ENCODE measurements around the gene CHST8. TPM values are rescaled to one million over a fixed set of nuclear protein-coding genes. Genes with fewer than 3 reads are reported as not detected.
"Not testable (repeated sequence)": the region's sequence is repeated elsewhere in the genome, so short reads cannot be mapped to it uniquely, and the experiment has no call there.

The CHST8 gene
- total RNA-seq, 2 experiments from 2014 or later: not detected

GRCh38 chr19:33663316-33663715 lies 41.6 kb downstream of the CHST8 start:
- H3K36me3 Mint-ChIP-seq (ENCODE audit: low read depth); H3K9me3 Mint-ChIP-seq; POLR2A ChIA-PET; DNase-seq; CTCF ChIA-PET; H3K4me1 Mint-ChIP-seq; H3K27me3 Mint-ChIP-seq; H3K27ac Mint-ChIP-seq; H3K4me3 Mint-ChIP-seq: not testable (repeated sequence)

DNA sequence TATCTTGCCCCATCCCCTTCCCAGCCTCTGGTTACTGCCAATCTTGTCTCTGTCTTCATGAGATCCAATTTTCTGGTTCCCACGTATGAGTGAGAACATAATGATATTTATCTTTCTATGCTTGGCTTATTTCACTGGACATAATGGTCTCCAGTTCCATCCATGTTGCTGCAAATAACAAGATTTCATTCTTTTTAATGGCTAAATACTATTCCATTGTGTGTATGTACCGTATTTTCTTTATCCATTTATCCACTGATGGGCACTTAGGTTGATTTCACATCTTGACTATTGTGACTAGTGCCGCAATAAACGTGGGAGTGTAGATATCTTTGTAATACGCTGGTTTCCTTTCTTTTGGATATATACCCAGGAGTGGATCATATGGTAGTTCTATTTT lies 43.0 kb downstream of the CHST8 start:
- ChIA-PET CTCF (no interaction called here), POLR2A (no interaction called here)
- Mint-ChIP-seq H3K4me1 (no peaks in the 10 kb centered on the region), H3K36me3 (ENCODE audit: low read depth) (no peaks in the 10 kb centered on the region), H3K27me3 (no peaks in the 10 kb centered on the region), H3K9me3 (no peaks in the 10 kb centered on the region), H3K4me3 (no peak overlapping the region), H3K27ac (no peak overlapping the region)
- no peak for DNase-seq

GRCh38 chr19:33665776-33666595 lies 44.2 kb downstream of the CHST8 start:
- H3K27ac Mint-ChIP-seq: no peak overlapping the region
- H3K4me3 Mint-ChIP-seq: no peak overlapping the region
- DNase-seq: no peak
- ChIA-PET POLR2A (no interaction called here), CTCF (no interaction called here)
- H3K27me3 Mint-ChIP-seq: no peaks in the 10 kb centered on the region
- no peaks in the 10 kb centered on the region for H3K4me1 Mint-ChIP-seq
- no peaks in the 10 kb centered on the region for H3K9me3 Mint-ChIP-seq
- H3K36me3 Mint-ChIP-seq (ENCODE audit: low read depth): no peaks in the 10 kb centered on the region

GRCh38 chr19:33667141-33667650 lies 45.4 kb downstream of the CHST8 start:
- POLR2A ChIA-PET: no interaction called here
- H3K4me1 Mint-ChIP-seq: no peaks in the 10 kb centered on the region
- no peak overlapping the region for H3K4me3 Mint-ChIP-seq
- no peaks in the 10 kb centered on the region for H3K9me3 Mint-ChIP-seq
- DNase-seq: no peak
- no peaks in the 10 kb centered on the region for H3K27me3 Mint-ChIP-seq
- no peak overlapping the region for H3K27ac Mint-ChIP-seq
- CTCF ChIA-PET: no interaction called here
- no peaks in the 10 kb centered on the region for H3K36me3 Mint-ChIP-seq (ENCODE audit: low read depth)

GRCh38 chr19:33667881-33668280 lies 46.1 kb downstream of the CHST8 start:
- Mint-ChIP-seq H3K27ac (no peak overlapping the region), H3K36me3 (ENCODE audit: low read depth) (no peaks in the 10 kb centered on the region), H3K27me3 (no peaks in the 10 kb centered on the region), H3K9me3 (no peaks in the 10 kb centered on the region), H3K4me3 (no peak overlapping the region), H3K4me1 (no peaks in the 10 kb centered on the region)
- CTCF ChIA-PET: no interaction called here
- POLR2A ChIA-PET: no interaction called here
- no peak for DNase-seq

DNA sequence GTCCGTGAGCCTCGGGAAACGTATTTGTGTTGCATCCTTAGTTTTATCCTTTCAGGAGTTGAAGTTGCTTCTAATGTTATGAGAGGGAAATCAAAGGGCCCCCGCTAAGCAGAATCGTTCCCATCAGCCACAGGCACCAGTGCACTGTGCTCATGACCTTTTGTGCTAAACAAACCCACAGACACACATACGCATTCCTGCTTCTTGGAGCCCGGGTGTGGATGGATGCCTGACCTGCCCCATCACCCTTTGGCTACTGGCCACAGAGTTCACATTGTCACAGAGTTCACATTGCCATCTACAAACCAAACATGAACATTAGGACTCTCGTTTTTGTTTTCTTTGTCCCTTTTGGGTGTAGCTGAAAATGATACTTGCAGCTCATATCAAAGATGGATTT lies 47.2 kb downstream of the CHST8 start:
- POLR2A ChIA-PET: no interaction called here
- Mint-ChIP-seq H3K9me3 (no peaks in the 10 kb centered on the region), H3K27ac (no peak overlapping the region), H3K36me3 (ENCODE audit: low read depth) (no peaks in the 10 kb centered on the region), H3K27me3 (no peaks in the 10 kb centered on the region), H3K4me3 (no peak overlapping the region), H3K4me1 (no peaks in the 10 kb centered on the region)
- CTCF ChIA-PET: no interaction called here
- DNase-seq: no peak

GRCh38 chr19:33669376-33669775 lies 47.6 kb downstream of the CHST8 start:
- Mint-ChIP-seq H3K9me3 (no peaks in the 10 kb centered on the region), H3K27me3 (no peaks in the 10 kb centered on the region), H3K4me3 (no peak overlapping the region), H3K27ac (no peak overlapping the region), H3K36me3 (ENCODE audit: low read depth) (no peaks in the 10 kb centered on the region), H3K4me1 (no peaks in the 10 kb centered on the region)
- POLR2A ChIA-PET: no interaction called here
- CTCF ChIA-PET: no interaction called here
- no peak for DNase-seq

DNA sequence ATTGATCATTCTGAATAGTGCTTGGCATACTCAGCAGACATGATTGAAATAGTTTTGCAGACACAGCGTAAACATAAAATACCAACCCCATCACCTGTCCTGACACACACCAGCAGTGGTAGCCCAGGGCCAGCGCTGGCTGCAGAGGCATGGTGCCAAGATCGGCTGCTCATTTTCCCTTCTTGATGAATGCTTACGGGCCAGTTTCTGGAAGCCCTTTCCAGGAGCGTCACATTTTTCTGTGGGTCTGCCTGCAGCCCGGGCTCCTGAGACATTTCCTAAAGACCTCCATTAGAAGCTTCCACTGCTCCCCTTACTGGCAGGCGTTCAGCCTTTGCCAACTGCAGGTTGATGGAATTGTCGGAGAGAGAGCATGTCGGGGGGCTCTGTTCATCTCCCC lies 48.6 kb downstream of the CHST8 start:
- ChIA-PET POLR2A (no interaction called here), CTCF (no interaction called here)
- no peaks in the 10 kb centered on the region for H3K4me1 Mint-ChIP-seq
- no peaks in the 10 kb centered on the region for H3K36me3 Mint-ChIP-seq (ENCODE audit: low read depth)
- no peaks in the 10 kb centered on the region for H3K9me3 Mint-ChIP-seq
- no peak overlapping the region for H3K4me3 Mint-ChIP-seq
- no peak for DNase-seq
- H3K27ac Mint-ChIP-seq: no peak overlapping the region
- H3K27me3 Mint-ChIP-seq: no peaks in the 10 kb centered on the region

DNA sequence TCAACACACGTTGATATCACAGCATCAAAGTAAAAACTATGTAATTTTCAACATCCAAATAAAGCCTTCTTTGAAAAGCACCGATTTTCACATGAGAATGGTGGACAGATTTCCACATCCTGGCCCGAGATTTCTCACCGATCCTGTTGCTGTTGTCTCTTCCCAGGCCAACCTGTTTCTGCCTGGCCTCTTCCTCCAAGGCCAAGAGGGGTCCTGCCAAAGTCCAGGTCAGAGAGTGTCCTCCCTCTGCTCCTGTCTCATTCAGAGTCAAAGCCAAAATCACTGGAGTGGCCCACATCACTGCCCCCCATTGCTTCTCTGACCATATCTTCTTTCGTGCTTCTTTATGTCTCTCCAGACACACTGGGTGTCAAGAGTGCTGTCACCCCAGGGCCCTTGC lies 49.5 kb downstream of the CHST8 start:
- POLR2A ChIA-PET: no interaction called here
- H3K27ac Mint-ChIP-seq: no peak overlapping the region
- CTCF ChIA-PET: no interaction called here
- H3K9me3 Mint-ChIP-seq: no peaks in the 10 kb centered on the region
- DNase-seq: no peak
- no peaks in the 10 kb centered on the region for H3K27me3 Mint-ChIP-seq
- no peaks in the 10 kb centered on the region for H3K4me1 Mint-ChIP-seq
- no peaks in the 10 kb centered on the region for H3K36me3 Mint-ChIP-seq (ENCODE audit: low read depth)
- no peak overlapping the region for H3K4me3 Mint-ChIP-seq

DNA sequence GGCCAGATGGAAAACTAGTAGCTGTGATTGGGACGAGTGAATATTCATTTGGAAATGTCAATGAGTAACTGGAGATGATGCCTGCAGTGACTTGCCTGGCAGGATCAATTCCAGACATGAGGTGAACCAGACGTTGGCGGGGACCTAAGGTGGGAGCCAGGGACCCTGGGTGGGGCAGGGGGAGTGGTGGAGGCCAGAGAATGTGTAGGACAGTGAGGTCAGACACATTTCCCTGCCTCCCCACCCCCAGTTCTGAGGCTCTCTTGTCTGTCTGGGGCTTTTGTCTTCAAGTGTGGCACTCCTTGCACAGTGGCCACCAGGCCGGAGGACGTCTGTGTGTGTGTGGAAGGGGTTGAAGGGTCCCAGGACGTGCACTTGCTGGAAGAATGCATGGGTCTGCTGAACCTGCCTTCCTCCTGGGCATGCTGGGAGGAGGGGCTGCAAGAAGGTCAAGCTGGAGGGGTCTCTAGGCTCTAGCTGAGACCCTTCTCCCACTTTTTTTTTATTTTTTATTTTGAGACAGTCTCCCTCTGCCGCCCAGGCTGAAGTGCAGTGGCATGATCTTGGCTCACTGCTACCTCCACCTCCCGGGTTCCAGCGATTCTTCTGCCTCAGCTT lies 51.6 kb downstream of the CHST8 start:
- no peaks in the 10 kb centered on the region for H3K36me3 Mint-ChIP-seq (ENCODE audit: low read depth)
- H3K27ac Mint-ChIP-seq: no peak overlapping the region
- H3K4me1 Mint-ChIP-seq: no peaks in the 10 kb centered on the region
- CTCF ChIA-PET: no interaction called here
- no peak overlapping the region for H3K4me3 Mint-ChIP-seq
- H3K27me3 Mint-ChIP-seq: no peaks in the 10 kb centered on the region
- H3K9me3 Mint-ChIP-seq: no peaks in the 10 kb centered on the region
- POLR2A ChIA-PET: no interaction called here
- no peak for DNase-seq

- no peaks in the 10 kb centered on the region for H3K9me3 Mint-ChIP-seq
- no peaks in the 10 kb centered on the region for H3K36me3 Mint-ChIP-seq (ENCODE audit: low read depth)
- ChIA-PET POLR2A (no interaction called here), CTCF (no interaction called here)
- H3K27ac Mint-ChIP-seq: no peak overlapping the region
- no peaks in the 10 kb centered on the region for H3K4me1 Mint-ChIP-seq
- H3K27me3 Mint-ChIP-seq: no peaks in the 10 kb centered on the region
- DNase-seq: no peak
- no peak overlapping the region for H3K4me3 Mint-ChIP-seq
Observed at GRCh38 chr19:33673996-33674625, 52.4 kb downstream of the CHST8 start.

GRCh38 chr19:33674626-33675367 lies 53.0 kb downstream of the CHST8 start:
- CTCF ChIA-PET: no interaction called here
- no peaks in the 10 kb centered on the region for H3K36me3 Mint-ChIP-seq (ENCODE audit: low read depth)
- DNase-seq: no peak
- H3K27ac Mint-ChIP-seq: no peak overlapping the region
- H3K9me3 Mint-ChIP-seq: no peaks in the 10 kb centered on the region
- H3K27me3 Mint-ChIP-seq: no peaks in the 10 kb centered on the region
- no peak overlapping the region for H3K4me3 Mint-ChIP-seq
- no peaks in the 10 kb centered on the region for H3K4me1 Mint-ChIP-seq
- POLR2A ChIA-PET: no interaction called here

- DNase-seq: no peak
- H3K9me3 Mint-ChIP-seq: no peaks in the 10 kb centered on the region
- no peaks in the 10 kb centered on the region for H3K4me1 Mint-ChIP-seq
- no peaks in the 10 kb centered on the region for H3K36me3 Mint-ChIP-seq (ENCODE audit: low read depth)
- no peaks in the 10 kb centered on the region for H3K27me3 Mint-ChIP-seq
- H3K4me3 Mint-ChIP-seq: no peak overlapping the region
- ChIA-PET POLR2A (no interaction called here), CTCF (no interaction called here)
- H3K27ac Mint-ChIP-seq: no peak overlapping the region
Observed at GRCh38 chr19:33675501-33676124, 53.9 kb downstream of the CHST8 start.
